NCI-H526 (cell line): ENCODE measurements around the gene KLF2.

ENCODE experiments used
- DNase-seq, 2 experiments: peaks; one replicate each; lab custom pipeline; 2025; lab: John Stamatoyannopoulos, UW

Gene KLF2

DNA sequence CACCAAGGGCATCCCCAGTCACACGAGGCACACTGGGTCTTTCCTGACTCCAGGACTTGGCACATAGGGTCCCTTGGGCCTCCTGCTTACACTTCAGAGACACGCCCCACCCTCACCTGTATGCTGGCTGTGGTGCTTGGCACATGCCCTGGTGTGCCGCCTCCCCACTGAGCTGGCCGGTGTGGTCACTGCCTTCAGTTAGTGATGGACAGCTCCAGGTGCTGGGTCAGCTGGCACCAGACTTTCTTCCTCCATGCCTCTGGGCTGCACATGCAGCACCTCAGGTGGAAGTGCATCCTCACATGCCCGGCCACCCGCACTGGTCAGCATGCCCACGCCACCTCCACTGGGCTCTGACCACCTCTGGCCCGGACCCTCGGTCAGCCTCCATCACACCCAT, 52.9 kb downstream of the KLF2 start:
- no peak for DNase-seq
